Ureter (tissue), 1 donor: ENCODE measurements around the gene RPL18. TPM values are rescaled to one million over a fixed set of nuclear protein-coding genes. Genes with fewer than 3 reads are reported as not detected.
"Not testable (repeated sequence)": the region's sequence is repeated elsewhere in the genome, so short reads cannot be mapped to it uniquely, and the experiment has no call there.

ENCODE experiments used
- DNase-seq: peaks from one replicate; pipeline ENCODE4 v3.0.0-alpha.2; 2020; ENCODE audit warnings: low spot score
- total RNA-seq: library from RNA; stranded (reverse); gene quantifications from one replicate; pipeline ENCODE4 v1.2.4, GENCODE V29; 2023
- donor health status: DM: yes; HTN: yes; CAD: no.

RPL18 gene
- total RNA-seq, 1 donor from 2014 or later = 1,575 TPM

DNA sequence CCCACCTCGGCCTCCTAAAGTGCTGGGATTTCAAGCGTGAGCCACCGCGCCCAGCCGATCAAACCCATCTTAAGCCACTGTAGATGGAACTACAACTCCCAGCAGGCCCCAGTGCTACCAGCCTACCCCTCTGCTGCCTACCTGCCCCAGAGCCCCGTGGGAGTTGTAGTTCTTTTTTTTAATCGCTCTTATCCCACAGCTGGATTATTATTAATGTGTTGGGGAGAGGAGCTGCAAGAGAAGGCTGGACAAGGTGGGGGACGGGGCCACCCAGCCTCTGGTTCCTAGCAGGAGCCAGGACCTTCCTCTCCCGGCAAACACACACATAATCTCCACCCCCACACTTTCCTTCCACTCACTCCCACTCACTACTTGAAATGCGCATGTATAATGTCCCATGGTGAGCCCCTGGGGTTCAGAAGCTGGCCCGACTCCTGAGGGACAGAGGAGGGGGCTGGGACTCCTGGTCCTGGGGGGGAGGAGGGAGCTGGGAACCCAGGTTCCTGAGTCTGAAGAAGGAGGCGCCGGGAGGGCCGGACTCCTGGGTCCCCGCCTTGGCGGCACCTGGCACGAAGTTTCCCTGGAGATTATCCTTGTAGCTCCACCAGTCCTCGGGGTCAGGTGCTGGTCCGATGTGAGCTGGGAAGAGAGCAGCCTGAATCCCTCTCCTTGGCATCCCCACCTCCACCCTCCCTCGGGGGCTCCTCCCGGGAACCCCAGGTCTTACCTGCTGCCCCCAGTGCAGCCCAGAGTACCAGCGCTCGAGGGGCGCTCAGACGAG, 26.1 kb upstream of the RPL18 start:
- peak; percentile 82 for DNase-seq

DNA sequence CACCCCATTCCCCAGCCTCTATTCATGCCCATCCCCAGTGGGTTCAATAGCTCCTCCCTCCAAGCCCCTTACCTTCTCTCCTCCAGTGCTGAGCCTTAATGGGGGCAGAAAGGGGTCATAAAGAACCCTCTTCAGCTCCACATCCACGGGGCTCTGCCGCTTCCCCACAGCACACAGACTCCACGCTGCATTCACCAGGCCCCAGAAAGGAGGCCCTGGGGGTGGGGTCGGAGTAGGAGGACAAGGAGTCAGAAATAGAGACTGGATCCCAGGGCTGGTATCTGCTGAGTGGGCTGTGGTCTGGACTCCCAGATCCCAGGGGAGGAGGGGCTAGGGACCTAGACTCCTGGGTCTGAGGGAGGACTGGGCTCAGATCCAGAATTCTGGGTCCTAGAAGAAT, 25.4 kb upstream of the RPL18 start:
- no peak for DNase-seq

DNA sequence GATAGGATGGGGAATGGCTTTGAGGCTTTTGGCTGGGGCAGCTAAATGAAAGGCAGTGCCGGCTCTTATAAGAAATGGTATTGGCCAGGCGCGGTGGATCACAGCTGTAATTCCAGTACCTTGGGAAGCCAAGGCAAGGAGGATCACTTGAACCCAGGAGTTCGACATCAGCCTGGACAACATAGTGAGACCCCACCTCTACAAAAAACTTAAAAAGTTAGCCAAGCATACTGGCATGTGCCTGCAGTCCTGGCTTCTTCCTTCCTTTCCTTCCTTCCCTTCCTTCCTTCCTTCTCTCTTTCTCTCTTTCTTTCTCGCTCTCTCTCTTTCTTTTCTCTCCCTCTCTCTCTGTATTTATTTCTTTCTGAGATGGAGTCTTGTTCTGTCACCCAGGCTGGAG, 23.9 kb upstream of the RPL18 start:
- DNase-seq = no peak

DNA sequence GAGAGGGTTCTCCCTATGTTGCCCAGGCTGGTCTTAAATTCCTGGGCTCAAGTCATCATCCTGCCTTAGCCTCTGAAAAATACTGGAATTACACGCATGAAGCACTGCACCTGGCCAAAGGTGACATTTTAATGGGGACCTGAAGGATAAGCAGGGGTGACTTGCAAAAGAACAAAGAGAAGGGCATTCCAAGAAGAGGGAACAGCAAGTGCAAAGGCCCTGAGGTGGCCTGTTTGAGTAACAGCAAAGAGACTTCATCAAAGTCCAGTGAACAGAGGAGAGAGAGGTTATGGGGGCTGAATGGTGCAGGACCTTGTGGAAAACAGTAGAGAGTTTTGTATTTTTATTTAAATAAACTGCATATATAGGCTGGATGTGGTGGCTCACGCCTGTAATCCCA, 22.9 kb upstream of the RPL18 start:
- DNase-seq = no peak

DNA sequence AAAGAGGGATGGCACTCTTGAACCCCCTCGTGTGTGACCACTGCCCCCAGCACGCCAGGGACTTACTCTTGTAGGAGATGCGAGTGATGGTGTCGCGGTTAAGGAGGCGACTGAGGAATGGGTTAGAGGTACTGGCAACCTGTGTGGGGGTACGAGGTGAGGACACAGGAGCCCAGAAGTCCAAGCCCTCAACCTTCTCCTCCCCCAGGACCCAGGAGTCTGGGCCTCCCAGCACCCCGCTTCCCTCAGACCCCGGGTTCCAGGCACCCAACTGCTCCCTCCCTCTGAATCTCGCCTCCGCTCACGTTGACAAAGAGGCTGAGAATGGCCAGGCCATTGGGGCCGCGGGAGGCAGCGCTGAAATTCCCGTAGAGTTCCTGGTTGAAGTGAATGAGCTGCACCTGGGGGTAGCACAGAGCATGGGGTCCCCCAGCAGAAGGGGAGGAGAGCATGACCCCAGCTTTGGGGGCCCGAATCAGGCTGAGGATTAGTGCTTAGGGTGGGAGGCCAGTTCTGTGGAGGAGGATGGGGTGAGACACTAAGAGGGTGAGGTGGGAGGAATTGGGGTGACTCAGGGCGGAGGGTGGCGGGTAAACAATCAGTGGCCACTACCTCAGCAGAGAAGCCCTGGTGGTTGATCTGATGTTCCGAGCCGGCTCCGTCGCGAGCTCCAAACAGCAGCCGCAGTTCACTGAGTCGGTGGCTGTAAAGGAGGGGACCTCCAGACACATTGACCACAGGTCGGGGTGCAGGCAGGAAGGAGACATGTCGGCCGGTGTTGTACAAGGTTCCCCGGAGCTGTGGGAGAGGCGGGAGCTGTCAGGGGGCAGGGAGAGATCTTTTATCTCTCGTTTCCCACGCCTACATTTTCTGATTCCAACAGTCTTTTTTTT, 20.8 kb upstream of the RPL18 start:
- no peak for DNase-seq

DNA sequence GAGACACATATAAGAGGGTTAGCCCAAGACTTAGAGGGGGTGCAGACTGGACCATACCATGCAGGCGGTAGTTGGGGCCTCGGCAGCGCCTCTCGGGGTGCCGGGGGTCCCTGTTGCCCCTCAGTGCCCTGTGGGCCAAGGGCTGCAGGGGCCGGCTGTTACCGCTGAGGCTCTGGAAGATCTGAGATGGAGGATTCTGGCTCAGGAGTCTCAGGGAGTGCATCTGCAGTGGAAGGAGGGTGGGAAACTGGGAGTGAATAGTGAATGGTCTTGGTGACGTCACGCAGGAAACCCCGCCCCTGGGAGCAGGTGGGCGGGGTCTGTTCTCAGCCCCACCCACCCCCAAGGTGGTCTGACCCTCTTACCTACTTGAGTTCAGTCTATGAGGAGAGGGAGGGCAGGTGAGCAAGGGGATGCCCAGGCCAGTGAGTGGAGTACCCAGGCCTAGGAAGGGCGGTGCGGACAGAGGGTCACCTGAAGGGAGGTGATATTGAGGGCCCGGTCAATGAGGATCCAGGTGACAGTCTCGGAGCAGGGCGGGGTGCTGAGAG, 19.9 kb upstream of the RPL18 start:
- peak; percentile 51 for DNase-seq

DNA sequence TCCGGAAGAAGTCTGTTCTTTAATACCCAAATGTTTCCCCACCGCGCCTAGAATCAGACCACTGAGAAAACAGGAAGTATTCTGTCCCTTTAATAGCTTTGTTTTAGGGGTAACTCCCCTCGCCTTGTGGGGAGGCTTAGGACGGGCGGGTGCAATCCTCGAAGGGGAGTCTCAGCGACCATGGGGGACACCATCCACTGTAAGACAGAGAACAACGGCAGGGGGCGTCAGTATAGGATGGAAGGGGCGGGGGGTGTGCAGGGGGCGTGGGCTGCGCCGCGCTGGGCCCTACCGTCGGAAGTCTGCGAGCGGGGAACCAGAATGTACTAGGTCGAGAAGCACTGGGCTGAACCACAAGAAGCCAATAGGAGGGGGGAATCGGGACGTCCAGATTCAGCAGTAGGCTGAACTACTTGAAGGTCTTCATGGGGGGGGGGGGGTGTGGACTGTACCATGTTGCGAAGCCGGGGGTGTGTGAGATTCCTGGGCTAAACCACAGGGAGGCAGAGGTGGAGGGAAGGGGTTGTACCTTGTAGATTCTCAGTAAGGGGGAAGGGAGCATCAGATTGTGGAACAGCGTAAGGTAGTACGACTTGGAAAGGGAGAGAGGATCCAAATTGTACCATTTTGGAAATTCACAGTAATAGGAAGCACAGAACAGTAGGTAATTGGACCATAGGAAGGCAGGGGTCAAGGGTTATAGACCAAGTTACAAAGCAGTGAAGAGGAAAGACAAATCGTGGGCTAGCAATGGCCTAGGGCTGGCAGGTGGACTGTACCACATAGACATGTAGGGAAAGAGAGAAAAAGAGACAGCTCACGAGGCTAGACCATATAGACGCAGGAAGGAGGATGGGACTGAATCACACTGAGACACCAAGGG, 19.2 kb upstream of the RPL18 start:
- peak; percentile 92 for DNase-seq

DNA sequence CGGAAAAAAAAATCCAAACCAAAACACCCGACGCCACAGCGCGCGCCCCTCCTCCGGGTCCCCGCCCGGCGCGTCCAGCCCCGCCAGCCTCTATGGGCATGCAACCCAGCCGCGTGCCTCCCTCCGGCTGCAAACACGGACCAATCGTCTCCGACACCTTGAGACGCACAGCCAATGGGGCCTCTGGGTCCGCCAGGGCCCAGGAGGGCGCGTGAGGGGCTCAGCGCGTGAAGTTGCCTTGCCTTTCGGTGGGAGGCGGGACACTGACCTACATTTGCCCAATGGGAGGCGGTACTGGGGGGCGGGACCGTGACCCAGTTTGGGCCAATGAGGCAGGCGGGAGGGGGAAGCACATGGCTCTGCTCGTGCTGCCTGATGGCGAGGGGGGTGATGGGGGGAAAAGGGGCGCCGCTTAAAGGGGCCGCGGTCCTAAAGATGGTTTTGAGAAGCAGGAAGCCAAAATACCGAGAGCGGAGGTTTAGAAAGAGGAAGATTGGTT, 18.5 kb upstream of the RPL18 start:
- peak; percentile 100 for DNase-seq

DNA sequence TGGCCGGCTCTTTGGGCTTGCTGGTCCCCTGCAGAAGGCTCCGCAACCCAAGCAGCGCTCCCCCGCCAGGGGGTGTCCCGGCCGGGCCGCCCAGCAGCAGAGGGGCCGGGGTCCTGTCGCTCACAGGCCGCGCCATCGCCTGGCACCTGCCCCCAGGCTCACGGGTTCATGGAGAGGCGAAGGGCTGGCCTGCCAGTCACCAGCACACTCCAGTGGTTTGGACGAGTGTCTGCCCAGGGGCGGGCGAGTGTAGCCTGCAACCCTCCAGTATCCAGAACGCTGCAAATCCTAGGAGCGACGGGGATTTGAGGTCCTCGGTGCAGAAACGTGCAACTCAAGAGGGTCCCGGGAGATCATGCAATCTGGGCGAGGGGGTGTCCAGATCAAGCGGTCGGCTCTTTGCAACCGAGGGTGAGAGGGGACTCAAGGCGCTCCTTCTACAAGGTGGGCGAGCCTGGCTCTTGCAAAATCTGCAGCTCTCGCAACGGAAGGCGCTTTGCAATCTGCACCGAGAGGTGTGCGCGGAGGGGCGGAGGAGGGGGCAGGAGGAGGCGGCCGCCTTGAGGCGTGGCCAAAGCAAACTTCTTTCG, 18.0 kb upstream of the RPL18 start, which contains the start of gene DBP:
DBP (minus strand) TSS at position 521 of the 590 bp plus-strand sequence; CDS start at position 136, 385 bp downstream.
- DNase-seq = peak; percentile 78

DNA sequence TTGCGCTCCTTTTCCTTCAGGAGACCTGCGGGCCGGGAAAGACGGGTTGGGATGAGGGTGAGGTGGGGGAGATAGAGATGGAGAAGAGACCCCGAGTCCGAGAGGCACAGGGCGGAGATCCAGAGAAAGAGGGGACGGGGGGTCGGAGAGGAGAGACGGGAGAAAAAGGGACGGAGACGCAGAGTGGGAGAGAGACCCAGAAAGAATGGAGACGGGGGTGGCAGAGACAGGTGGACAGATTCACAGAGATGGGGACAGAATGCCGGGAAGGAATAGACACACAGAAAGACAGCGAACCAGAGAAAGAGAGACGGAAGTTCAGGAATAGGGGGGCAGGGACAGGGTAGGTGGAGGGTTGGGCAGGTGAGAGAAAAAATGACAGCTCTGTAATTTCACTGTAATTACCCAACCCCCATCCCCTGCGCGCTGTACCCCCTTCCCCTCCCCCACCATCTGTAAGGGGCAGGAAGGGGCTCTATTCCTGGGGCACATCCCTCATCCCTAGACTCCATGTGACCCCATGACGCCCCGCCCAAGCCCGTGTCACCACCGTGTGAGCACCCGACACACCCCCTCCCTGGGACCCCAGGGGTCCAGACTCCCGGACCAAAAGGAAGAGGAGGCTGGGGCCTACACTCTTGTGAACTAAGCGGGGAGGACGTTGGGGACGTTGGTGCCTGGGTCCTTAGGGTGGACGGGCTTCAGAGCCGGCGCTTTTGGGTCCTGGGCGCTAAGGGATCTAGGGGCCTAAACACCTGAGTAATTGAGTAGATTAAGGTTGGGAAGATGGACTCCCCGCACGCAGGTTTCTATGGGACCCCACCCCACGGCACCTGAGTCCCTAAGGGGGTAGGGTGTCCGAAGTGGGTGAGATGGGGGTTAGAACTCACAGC, 17.2 kb upstream of the RPL18 start:
- peak; percentile 77 for DNase-seq

DNA sequence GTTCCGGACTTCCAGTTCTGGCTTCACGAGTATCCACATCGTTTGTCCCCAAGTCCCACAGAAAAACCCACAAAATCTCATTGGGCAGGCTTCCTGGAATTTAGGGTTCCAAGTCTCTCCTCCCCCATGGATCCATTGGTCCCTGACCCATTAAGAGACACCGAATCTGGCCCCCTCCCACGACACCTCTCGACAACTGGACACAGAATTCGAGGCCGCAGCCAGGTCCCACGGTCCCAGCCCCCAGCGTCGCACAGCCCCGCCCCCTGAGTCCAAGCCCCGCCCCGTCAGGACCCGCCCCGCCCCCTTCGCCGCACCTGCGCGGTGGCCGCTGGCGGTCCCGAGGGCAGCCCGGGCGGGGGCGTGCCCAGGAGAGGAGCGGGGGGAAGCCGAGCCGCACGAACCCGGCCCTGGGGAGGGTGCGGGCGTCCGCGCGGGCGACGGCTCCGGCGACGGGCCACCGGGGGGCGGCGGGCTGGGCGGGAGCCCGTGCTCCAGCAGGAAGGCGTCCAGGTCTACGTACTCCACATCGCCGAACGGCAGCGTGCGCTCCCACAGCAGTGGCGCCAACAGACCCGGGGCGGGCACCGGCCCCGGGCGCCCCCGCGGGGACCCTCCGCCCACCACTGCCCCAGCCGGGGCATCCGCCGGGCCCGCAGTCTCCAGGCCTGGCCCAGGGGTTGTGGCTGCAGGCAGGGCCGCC, 16.4 kb upstream of the RPL18 start:
- DNase-seq = peak; percentile 82

DNA sequence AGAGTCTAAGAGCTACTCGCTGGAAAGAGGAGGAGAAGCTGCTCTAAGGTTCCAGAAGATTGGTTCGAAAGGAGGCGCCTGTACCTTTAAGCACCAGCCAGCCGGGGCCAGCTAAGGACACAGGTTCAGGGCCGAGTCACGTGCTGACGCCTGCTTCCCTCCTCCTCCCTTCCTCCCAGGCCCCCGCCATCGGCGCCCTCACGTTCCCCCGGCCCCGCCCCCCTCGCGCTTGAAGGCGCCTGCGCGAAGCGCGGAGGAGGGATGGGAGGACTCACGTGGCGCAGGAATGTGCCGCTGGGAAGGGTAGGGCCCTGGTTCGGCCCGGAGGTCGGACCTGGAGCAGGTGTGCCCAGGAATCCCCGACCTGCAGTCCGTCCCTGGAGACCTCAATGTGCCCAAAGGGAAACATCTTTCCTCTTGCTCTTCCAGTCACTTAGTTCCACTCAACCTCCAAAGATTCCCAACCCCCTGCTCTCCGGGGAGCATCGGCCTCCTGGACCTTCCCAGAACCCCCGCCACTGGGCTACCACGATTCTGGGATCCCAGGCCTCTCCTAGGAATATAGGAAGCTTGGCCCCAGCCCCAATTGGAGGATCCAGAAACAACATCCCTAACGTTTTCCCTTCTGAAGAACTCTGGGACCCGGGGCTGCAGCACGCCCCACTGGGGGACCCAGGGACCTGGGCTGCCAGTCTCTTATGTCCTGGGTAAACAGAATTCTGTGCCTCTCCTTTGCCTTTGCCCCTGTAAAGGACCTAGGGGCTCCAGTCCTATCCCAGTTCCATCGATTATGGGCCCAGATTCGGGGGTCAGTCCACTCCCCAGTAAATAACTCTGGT, 15.7 kb upstream of the RPL18 start:
- peak; percentile 98 for DNase-seq

DNA sequence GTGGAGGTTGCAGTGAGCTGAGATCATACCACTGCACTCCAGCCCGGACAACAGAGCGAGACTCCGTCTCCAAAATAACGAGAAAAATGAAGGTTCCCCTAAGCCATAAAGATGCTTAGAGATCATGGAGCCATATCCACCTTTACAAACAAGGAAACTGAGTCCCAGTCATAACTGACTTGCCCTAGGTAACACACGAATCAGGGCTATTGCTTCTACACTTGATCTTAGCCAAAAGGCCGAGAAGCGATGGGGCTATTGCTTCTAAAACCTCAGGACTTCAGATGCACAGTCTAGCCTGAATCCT, 15.0 kb upstream of the RPL18 start:
- DNase-seq = no peak

DNA sequence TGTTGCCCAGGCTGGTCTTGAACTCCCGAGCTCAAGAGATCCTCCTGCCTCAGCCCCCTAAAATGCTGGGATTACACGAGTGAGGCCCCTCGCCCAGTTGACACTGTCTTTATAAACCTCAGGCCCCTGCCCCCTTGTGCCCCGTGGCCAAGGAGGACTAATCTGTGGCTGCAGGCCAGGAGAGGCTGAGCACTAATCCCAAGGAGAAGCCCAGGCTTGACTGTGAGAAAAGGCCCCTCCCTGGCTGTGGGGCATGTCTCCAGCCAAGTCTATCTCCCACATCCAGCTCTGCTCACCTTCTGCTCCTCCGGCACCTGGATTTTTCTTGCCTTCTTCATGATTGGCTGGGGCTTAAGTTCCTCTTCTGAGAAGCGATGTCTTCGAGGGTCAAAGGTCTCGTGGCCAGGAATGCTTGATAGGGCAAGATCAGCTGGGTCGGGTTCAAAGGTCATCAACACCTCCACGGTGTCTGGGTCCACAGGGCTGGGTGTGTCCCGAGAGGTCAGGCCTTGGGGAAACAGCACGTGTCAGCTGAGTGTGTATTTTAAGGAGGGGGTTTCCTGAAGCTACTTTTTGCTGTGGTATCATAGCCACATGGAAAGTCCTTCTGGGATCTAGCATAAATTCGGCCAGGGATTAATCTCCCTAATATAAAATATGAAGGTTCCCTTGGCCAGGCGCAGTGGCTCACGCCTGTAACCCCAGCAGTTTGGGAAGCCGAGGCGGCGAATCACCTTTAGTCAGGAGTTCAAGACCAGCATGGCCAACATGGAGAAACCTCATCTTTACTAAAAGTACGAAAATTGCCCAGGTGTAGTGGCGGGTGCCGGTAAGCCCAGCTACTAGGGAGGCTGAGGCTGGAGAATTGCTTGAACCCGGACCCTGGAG, 14.4 kb upstream of the RPL18 start:
- peak; percentile 61 for DNase-seq

DNA sequence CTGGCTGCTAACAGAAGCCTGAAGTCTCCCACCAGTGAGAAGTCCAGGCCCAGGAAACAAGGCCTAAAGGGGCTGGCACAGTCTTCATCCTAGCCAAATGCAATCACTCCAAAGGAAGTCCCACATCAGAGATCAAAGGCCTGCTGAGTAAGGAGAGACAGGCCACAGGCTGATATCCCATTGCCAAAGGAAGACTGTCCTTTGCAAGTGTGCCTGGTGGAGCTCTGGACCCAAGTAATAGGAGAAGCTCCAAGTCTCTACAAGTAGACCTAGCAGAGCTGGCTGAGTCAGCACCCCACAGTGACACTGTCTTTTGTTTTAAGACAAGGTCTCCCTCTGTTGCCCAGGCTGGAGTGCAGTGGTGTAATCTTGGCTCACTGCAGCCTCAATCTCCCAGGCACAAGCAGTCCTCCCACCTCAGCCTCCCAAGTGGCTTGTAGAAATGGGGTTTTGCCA, 13.7 kb upstream of the RPL18 start:
- no peak for DNase-seq

DNA sequence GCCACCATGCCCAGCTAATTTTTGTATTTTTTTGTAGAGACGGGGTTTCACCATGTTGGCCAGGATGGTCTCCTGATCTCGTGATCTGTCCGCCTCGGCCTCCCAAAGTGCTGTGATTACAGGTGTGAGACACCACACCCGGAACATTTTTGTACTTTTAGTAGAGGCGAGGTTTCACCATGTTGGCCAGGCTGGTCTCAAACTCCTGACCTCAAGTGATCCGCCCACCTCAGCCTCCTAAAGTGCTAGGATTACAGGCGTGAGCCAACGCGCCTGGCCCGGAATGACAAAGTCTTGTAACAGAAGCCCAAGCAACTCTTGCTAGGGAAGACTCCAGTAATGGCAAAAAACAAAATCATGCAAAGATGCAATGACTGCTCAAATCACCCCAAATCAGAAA, 13.3 kb upstream of the RPL18 start:
- DNase-seq = not testable (repeated sequence)

DNA sequence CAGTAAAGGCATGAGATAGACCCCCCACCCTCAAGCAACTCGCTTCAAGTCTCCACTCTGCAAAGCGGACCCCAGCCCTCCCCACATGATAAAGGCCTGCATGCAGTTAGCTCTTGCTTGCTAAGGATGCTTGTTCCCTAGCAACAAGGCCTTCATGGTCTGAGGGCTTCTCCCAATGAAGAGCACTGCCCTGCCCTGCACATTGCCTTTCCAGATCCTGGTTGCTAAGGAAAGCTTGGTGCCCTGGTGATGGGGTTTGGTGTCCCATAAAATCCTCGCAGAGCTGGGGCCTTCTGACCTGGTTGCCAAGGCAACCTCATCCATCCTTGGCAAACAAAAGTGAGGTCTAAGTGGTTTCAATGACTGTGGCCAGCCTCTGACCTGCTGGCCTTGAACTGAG, 12.2 kb upstream of the RPL18 start:
- no peak for DNase-seq
